GM23338 (cell line): ENCODE results near the gene SMIM33. TPM values are rescaled to one million over a fixed set of nuclear protein-coding genes. Genes with fewer than 3 reads are reported as not detected.

Experiments used
- ATAC-seq: fragments of 200-7000 bp; cut with Tn5 transposase; 3 replicates; pipeline ENCODE4 v1.9.1; 2020
- DNase-seq: peaks from one replicate; pipeline ENCODE4 v3.0.0-alpha.2; 2015; ENCODE audit warnings: low spot score
- H2AFZ ChIP-seq: fragments of 200-600 bp; sonication (generic); 2 replicates; pipeline ENCODE4 v1.8.0; 2016; ENCODE audit warnings: antibody characterized with exemption, mild to moderate bottlenecking, moderate library complexity
- H3F3A ChIP-seq: fragments of 200-600 bp; sonication (generic); replicated peaks from 2 replicates; pipeline ENCODE4 v1.8.0; 2017; ENCODE audit warnings: antibody characterized with exemption, mixed run types, low read depth
- H3K27ac ChIP-seq: fragments of 200-600 bp; sonication (generic); 2 replicates; pipeline ENCODE4 v1.6.1; 2016; ENCODE audit warnings: low read depth
- H3K27me3 ChIP-seq: fragments of 200-600 bp; sonication (generic); 2 replicates; pipeline ENCODE4 v1.8.0; 2016; ENCODE audit warnings: mild to moderate bottlenecking, mixed run types, moderate library complexity; ENCODE audit not compliant: insufficient read depth
- H3K36me3 ChIP-seq: fragments of 200-600 bp; sonication (generic); 2 replicates; pipeline ENCODE4 v1.8.0; 2016; ENCODE audit warnings: mild to moderate bottlenecking; ENCODE audit not compliant: insufficient read depth
- H3K4me1 ChIP-seq: fragments of 200-600 bp; sonication (generic); 2 replicates; pipeline ENCODE4 v1.8.0; 2016; ENCODE audit warnings: mild to moderate bottlenecking, moderate library complexity; ENCODE audit not compliant: insufficient read depth
- H3K4me2 ChIP-seq: fragments of 200-600 bp; sonication (generic); 2 replicates; pipeline ENCODE4 v1.7.1; 2017; ENCODE audit warnings: mixed run types
- H3K4me3 ChIP-seq: fragments of 200-600 bp; sonication (generic); 2 replicates; pipeline ENCODE4 v1.6.1; 2016; ENCODE audit warnings: mixed run types
- H3K79me2 ChIP-seq: fragments of 200-600 bp; sonication (generic); replicated peaks from 2 replicates; pipeline ENCODE4 v1.8.0; 2017; ENCODE audit warnings: mild to moderate bottlenecking; ENCODE audit not compliant: insufficient read depth
- H3K9me2 ChIP-seq: fragments of 200-600 bp; sonication (generic); 2 replicates; pipeline ENCODE4 v1.8.0; 2017; ENCODE audit not compliant: insufficient read depth
- H4K20me1 ChIP-seq: fragments of 200-600 bp; sonication (generic); replicated peaks from 2 replicates; pipeline ENCODE4 v1.8.0; 2017; ENCODE audit warnings: mild to moderate bottlenecking; ENCODE audit not compliant: insufficient read depth
- H3K27ac Mint-ChIP-seq: 2 replicates; pipeline ENCODE4 v1.8.0; 2020; ENCODE audit warnings: inconsistent platforms, mild to moderate bottlenecking, moderate library complexity, mixed read lengths
- H3K27me3 Mint-ChIP-seq: 3 replicates; pipeline ENCODE4 v1.8.0; 2022; ENCODE audit warnings: low read depth, mild to moderate bottlenecking, moderate library complexity, mixed read lengths, inconsistent platforms; ENCODE audit not compliant: insufficient read depth, poor library complexity
- H3K36me3 Mint-ChIP-seq: 3 replicates; pipeline ENCODE4 v1.8.0; 2021; ENCODE audit warnings: low read depth, mild to moderate bottlenecking, inconsistent platforms, moderate library complexity, mixed read lengths
- H3K4me1 Mint-ChIP-seq: 3 replicates; pipeline ENCODE4 v1.8.0; 2020; ENCODE audit warnings: mild to moderate bottlenecking, inconsistent platforms, mixed read lengths
- H3K4me3 Mint-ChIP-seq: 3 replicates; pipeline ENCODE4 v1.8.0; 2021; ENCODE audit warnings: moderate library complexity, mild to moderate bottlenecking, inconsistent platforms, mixed read lengths
- H3K9me3 Mint-ChIP-seq: 3 replicates; pipeline ENCODE4 v1.8.0; 2020; ENCODE audit warnings: moderate library complexity, mild to moderate bottlenecking, inconsistent platforms, mixed read lengths
- CREB1 ChIP-seq: fragments of 250-450 bp; sonication (Bioruptor Pico); IDR thresholded peaks from 2 replicates; pipeline ENCODE4 v1.5.0; 2020; ENCODE audit warnings: low read depth, mild to moderate bottlenecking, moderate library complexity
- CTCF ChIP-seq, 2 experiments: fragments of 200-600 bp in 1 of 2; sonication (generic) in 1 of 2; conservative IDR thresholded peaks; 2 replicates each; pipeline versions ENCODE4 v1.5.1 to v1.6.1; 2016 to 2017; ENCODE audit warnings: antibody characterized with exemption in 2 of 2, low read depth in 2 of 2, mild to moderate bottlenecking in 2 of 2, moderate library complexity in 1 of 2
- EZH2 ChIP-seq: fragments of 200-600 bp; sonication (generic); IDR thresholded peaks from one replicate; pipeline ENCODE4 v1.8.0; 2017; ENCODE audit warnings: antibody characterized with exemption, mild to moderate bottlenecking, low read depth; ENCODE audit not compliant: unreplicated experiment
- EZH2phosphoT487 ChIP-seq: fragments of 200-600 bp; sonication (generic); IDR thresholded peaks from one replicate; pipeline ENCODE4 v1.8.1; 2018; ENCODE audit warnings: antibody characterized with exemption; ENCODE audit not compliant: unreplicated experiment
- JUNB ChIP-seq: IDR thresholded peaks from one replicate; pipeline ENCODE4 v1.6.1; 2016; ENCODE audit warnings: antibody characterized with exemption; ENCODE audit not compliant: unreplicated experiment
- POLR2AphosphoS5 ChIP-seq: IDR thresholded peaks from 2 replicates; pipeline ENCODE4 v1.6.1; 2016; ENCODE audit warnings: antibody characterized with exemption, low read depth
- REST ChIP-seq: IDR thresholded peaks from one replicate; pipeline ENCODE4 v1.6.1; 2018; ENCODE audit warnings: antibody characterized with exemption; ENCODE audit not compliant: unreplicated experiment
- STAT1 ChIP-seq: IDR thresholded peaks from one replicate; pipeline ENCODE4 v1.6.1; 2016; ENCODE audit warnings: antibody characterized with exemption; ENCODE audit not compliant: unreplicated experiment
- ZNF114 ChIP-seq: fragments of 250-450 bp; sonication (Bioruptor Pico); IDR thresholded peaks from 2 replicates; pipeline ENCODE4 v1.5.0; 2020; ENCODE audit warnings: mild to moderate bottlenecking, moderate library complexity
- ZNF331 ChIP-seq: fragments of 250-450 bp; sonication (Bioruptor Pico); IDR thresholded peaks from 2 replicates; pipeline ENCODE4 v1.5.0; 2020; ENCODE audit warnings: low read depth, mild to moderate bottlenecking, moderate library complexity
- polyA plus RNA-seq: library from polyadenylated mRNA; unstranded; fragments of >200 nt; fragmentation: Nextera tagmentation; extraction: Ambion mirVana; gene quantifications from 2 replicates; pipeline ENCODE4 v1.2.1, GENCODE V29; 2016
- total RNA-seq: library from RNA; depleted of rRNA; stranded (reverse); fragments of >200 nt; shearing (Covaris generic); gene quantifications from 2 replicates; pipeline ENCODE4 v1.2.3, GENCODE V29; 2014
- TF ChIP-seq, protein P1 (sequence below): IDR thresholded peaks from 2 replicates; pipeline ENCODE4 v1.6.1; 2016; ENCODE audit warnings: antibody characterized with exemption

SMIM33 gene
- total and polyA plus RNA-seq, 2 experiments from 2014 or later = not detected

DNA sequence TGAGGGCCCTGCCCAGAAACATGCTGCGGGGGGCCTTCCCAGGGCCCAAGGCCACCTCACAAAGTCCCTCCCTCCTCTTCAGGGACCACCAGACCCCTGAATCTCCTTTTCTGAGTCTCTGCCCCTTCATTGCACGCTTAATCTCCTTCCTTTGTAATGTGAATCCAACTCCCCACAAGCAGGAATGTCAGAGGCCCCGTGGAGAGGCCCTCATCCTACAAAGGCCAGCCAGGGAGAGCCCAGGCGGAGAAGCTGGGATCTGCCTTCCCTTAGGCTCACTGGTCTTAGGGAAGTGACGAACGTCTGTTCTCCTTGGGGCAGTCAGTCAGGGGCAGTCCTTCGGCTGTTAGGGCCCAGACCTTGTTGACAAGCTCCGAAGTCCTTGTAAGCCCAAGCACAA, 2.3 kb downstream of the SMIM33 start:
- TF ChIP-seq EZH2phosphoT487 = no peak
- no peaks in the 10 kb centered on the region for H3K36me3 ChIP-seq
- Mint-ChIP-seq H3K4me3 (no peak overlapping the region; the same call in 2 of the 3 replicates), H3K36me3 (no peaks in the 10 kb centered on the region; the same call in 2 of the 3 replicates), H3K4me1 (peaks cover 37% of the 10 kb centered on the region), H3K27ac (peak overlapping the region; percentile 56), H3K9me3 (no peaks in the 10 kb centered on the region), H3K27me3 (peaks cover 24% of the 10 kb centered on the region)
- peaks cover 17% of the 10 kb centered on the region for H3K4me1 ChIP-seq
- H3K4me2 ChIP-seq = peak overlapping the region; percentile 56
- H3F3A ChIP-seq = 0 out of 2 replicates have a peak, but pooled peaks cover 7% of the 10 kb centered on the region
- ATAC-seq (peak; percentile 89), DNase-seq (peak; percentile 86)
- no peaks in the 10 kb centered on the region for H4K20me1 ChIP-seq
- no peak overlapping the region for H3K27ac ChIP-seq
- no peaks in the 10 kb centered on the region for H3K27me3 ChIP-seq
- no peaks in the 10 kb centered on the region for H3K9me2 ChIP-seq
- no peak overlapping the region for H3K4me3 ChIP-seq
- no peaks in the 10 kb centered on the region for H3K79me2 ChIP-seq
- peak overlapping the region; percentile 64 for H2AFZ ChIP-seq

- H3K27me3 ChIP-seq = no peaks in the 10 kb centered on the region
- no peak overlapping the region for H3K4me3 ChIP-seq
- DNase-seq = no peak
- H3F3A ChIP-seq = 0 out of 2 replicates have a peak, but pooled peaks cover 6% of the 10 kb centered on the region
- H4K20me1 ChIP-seq = no peaks in the 10 kb centered on the region
- Mint-ChIP-seq H3K27ac (peak overlapping the region; percentile 56; the same call in 1 of the 2 replicates), H3K36me3 (no peaks in the 10 kb centered on the region; the same call in 2 of the 3 replicates), H3K4me1 (peaks cover 33% of the 10 kb centered on the region), H3K4me3 (no peak overlapping the region; the same call in 2 of the 3 replicates), H3K27me3 (peaks cover 25% of the 10 kb centered on the region), H3K9me3 (no peaks in the 10 kb centered on the region)
- peak overlapping the region; percentile 64 for H2AFZ ChIP-seq
- H3K4me2 ChIP-seq = peak overlapping the region; percentile 56
- H3K27ac ChIP-seq = no peak overlapping the region
- no peak for ATAC-seq
- TF ChIP-seq EZH2phosphoT487 = no peak
- no peaks in the 10 kb centered on the region for H3K36me3 ChIP-seq
- no peaks in the 10 kb centered on the region for H3K79me2 ChIP-seq
- peaks cover 17% of the 10 kb centered on the region for H3K4me1 ChIP-seq
- H3K9me2 ChIP-seq = no peaks in the 10 kb centered on the region
Observed at GRCh38 chr5:139473565-139473964, 2.8 kb downstream of the SMIM33 start.

DNA sequence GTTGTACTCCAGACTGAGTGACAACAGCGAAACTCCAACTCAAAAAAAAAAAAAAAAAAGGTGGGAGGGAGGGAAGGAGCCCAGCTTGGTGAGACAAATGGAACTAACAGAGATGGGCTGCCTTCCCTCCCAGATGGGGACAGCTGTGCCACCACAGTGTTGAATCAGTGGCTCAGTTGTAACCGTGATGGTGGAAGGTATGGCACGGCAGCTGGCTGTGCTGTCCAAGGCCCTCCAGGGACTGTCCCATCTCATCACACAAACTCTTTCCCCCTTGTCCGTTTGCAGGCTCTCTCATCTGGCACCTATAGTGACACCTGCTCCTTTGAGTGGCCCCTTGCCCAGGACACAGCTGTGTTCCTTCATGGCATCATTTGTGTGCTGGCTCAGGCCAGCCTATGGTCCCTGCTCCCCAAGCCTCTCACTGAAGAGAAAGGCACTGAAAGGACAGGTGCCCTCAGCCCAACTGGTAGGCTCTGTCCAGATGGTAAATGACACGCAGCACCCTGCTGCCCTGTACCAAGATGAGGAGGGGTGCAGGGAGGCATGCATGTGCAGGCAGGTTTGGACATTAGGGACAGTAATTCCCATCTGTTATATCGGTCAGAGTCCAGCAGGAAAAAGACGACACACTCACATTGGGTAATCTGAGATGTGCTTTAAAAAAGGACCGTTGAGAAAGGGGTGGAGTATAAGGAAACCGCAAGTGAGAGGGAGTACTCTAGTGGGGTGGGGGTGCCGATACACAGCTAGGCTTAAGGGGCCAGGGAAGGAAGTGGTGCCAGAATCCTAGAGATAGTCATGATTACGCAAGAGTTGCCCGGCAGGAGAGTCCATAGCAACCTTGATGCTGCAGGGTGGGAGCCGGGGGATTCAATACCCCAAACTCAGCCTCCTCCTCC, 4.3 kb downstream of the SMIM33 start:
- no peaks in the 10 kb centered on the region for H3F3A ChIP-seq
- Mint-ChIP-seq H3K27me3 (peaks cover 25% of the 10 kb centered on the region), H3K4me3 (no peak overlapping the region), H3K4me1 (peaks cover 29% of the 10 kb centered on the region), H3K27ac (no peak overlapping the region), H3K9me3 (no peaks in the 10 kb centered on the region), H3K36me3 (no peaks in the 10 kb centered on the region; the same call in 2 of the 3 replicates)
- no peak overlapping the region for H2AFZ ChIP-seq
- no peak for TF ChIP-seq POLR2AphosphoS5
- no peak for TF ChIP-seq REST
- no peak for TF ChIP-seq ZNF331 (CRISPR knock-in tag)
- TF ChIP-seq, protein P1, sequence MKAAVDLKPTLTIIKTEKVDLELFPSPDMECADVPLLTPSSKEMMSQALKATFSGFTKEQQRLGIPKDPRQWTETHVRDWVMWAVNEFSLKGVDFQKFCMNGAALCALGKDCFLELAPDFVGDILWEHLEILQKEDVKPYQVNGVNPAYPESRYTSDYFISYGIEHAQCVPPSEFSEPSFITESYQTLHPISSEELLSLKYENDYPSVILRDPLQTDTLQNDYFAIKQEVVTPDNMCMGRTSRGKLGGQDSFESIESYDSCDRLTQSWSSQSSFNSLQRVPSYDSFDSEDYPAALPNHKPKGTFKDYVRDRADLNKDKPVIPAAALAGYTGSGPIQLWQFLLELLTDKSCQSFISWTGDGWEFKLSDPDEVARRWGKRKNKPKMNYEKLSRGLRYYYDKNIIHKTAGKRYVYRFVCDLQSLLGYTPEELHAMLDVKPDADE = no peak
- no peak for TF ChIP-seq EZH2phosphoT487
- TF ChIP-seq CREB1 (CRISPR knock-in tag) = no peak
- no peak for TF ChIP-seq EZH2
- TF ChIP-seq JUNB = no peak
- no peak for TF ChIP-seq CTCF (conservative IDR thresholded peaks at IDR 0.05; ENCODE audit: low read depth in 2 of 2)
- no peak for TF ChIP-seq ZNF114
- TF ChIP-seq STAT1 = no peak
- H3K36me3 ChIP-seq = no peaks in the 10 kb centered on the region
- H3K4me3 ChIP-seq = no peak overlapping the region
- H3K79me2 ChIP-seq = no peaks in the 10 kb centered on the region
- H3K4me1 ChIP-seq = peaks cover 17% of the 10 kb centered on the region
- no peaks in the 10 kb centered on the region for H3K9me2 ChIP-seq
- no peak overlapping the region for H3K4me2 ChIP-seq
- DNase-seq (no peak), ATAC-seq (no peak)
- H4K20me1 ChIP-seq = no peaks in the 10 kb centered on the region
- H3K27me3 ChIP-seq = no peaks in the 10 kb centered on the region
- no peak overlapping the region for H3K27ac ChIP-seq
